ENCODE measurements around the gene ATXN1.
"Not testable (repeated sequence)": the region's sequence is repeated elsewhere in the genome, so short reads cannot be mapped to it uniquely, and the experiment has no call there.

The ATXN1 gene

DNA sequence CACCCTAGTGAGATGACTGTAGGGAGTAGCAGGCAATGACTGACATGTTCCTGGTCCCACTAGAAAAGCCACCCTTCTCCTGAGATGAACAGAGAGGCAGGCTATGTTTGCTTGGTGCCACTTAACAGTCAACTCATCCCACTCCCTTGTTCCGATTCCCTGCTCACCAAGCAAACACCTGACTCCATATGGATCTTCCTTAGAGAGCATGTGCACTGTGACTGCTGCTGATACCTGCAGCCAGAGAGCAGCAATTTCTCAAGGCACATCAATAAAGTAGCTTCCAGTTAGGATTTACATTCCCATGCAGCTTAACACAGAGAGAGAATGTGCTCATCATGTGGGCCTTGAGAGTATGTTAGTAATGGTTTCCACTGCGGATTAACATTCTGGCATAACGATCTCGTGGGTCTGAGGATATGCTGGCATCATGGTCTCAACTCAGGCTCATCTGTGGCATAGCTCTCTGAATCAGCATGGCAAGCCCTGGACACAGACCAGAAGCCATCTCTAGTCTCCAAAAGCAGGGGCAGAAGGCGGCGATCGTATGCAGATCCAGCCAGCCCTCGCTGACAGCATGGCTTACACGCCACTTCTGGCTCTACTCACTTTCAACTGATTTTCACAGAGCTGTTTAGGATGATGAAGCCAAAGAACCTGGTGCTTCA lies 43.9 kb downstream of the ATXN1 start:
- DNase-seq, result no peak

DNA sequence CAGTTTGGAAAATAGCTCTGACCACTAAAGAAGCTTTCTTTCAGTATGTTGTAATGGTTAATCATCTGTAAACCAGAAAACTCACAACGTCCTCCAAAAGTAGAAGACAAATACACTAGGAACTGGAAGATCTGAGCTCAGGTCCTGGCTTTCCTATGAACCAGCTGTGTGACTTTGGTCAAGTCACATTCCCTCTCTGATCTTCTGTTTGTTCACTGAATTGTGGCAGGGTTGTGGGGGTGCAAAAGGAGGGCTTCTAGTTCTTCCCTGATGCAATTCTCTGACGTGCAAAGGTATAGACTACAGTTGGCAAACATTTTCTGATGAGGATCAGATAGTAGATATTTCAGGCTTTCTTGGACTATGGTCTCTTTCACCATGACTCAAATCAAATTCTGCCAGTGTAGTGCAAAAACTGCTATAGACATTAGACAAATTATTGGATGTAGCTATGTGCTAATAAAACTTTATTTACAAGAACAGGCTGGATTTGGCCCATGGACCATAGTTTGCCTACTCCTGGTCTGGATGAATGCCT lies 44.9 kb downstream of the ATXN1 start:
- DNase-seq, result no peak

- DNase-seq, result no peak
Observed at GRCh38 chr6:16713597-16713996, 47.7 kb downstream of the ATXN1 start.

DNA sequence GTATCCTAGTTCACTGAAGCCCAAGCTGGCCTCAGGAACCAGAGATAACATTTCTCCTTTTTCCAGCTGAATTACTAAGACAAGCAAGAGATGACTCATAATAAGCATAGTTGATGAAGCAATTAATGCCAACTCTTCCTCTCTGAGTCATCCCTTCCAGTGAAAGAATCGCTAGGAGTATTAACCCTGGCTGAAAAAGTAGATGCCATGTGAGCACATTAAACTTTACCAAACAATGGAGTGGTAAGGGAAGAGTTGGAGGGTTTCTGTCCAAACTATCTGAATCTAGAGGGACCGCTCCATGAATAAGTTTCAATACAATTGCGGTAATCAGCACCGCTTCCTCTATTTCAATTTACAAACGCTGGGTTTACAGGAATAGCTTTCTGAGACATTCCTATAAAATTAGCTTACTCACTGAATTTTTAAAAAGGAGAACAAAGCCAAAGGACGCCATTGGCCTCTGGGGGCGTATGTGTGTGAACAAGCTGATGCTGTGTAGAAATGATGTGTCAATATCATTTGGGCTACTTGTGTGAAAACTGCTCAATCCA lies 48.3 kb downstream of the ATXN1 start:
- DNase-seq, result no peak

GRCh38 chr6:16712255-16712930 lies 48.9 kb downstream of the ATXN1 start:
- DNase-seq, result peak; percentile 56

DNA sequence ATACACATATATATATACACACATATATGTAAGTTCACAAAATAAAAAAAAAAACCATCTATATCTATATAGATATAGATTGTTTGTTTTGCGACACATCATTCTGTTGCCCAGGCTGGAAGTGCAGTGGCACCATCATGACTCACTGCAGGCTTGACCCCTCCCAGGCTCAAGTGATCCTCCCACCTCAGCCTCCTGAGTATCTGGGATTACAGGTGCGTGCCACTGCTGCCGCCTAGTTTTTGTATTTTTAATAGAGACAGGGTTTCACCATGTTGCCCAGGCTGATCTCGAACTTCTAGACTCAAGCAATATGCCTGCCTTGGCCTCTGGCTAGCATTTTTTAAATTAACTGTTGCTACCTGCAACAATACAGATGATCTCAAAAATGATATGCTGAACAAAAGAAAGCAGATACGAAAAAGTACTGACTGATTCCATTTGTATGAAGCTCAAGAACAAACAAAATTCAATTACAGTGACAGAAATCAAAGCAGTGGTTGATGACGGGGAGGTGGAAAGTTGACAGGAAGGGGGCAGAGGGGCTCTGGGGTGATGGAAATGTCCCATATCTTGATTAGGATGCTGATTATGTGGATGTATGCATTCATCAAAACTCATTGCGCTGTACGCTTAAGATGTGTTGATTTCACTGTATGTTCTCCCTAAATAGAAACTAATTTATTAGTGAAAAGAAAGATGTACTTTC lies 49.6 kb downstream of the ATXN1 start:
- peak; percentile 62 for DNase-seq

DNA sequence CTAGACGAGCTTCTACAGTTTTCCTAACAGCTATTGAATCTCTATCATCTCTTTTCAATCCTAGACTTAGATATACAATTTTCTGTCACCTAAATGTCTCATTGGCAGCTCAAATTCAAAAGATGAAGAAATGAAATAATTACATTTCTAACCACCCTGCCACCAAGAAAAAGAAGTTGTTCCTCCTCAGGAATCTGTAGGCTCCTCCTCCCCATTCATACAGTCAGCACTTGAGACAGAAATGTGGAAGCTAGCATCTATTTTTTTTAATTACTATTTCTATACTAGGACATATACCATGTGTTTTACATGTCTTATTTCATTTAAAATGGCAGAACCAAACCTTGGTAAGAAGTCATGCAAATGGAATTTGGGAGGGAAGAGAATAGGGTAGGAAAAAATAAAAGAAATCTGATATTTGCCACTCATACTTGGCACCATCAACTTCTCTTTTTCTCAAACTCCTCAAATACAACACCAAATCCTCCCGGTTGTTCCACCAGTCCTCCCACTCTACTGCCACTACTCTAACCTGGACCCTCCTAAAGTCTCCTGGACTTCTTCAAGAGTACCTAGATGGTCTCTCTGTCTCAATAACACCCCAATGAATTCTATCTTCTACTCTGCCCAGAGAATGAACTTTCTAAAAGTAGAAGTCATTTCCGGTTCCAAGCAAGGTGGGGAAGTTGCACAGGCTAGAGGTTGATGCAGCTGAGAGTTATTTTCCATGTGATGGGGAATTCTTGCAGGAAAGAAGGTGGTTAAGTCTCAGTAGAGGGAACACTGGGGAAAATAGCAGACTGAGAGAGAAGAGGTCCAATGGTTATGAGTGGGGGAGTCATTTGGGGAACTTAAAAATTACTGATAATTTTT lies 54.1 kb downstream of the ATXN1 start:
- no peak for DNase-seq

DNA sequence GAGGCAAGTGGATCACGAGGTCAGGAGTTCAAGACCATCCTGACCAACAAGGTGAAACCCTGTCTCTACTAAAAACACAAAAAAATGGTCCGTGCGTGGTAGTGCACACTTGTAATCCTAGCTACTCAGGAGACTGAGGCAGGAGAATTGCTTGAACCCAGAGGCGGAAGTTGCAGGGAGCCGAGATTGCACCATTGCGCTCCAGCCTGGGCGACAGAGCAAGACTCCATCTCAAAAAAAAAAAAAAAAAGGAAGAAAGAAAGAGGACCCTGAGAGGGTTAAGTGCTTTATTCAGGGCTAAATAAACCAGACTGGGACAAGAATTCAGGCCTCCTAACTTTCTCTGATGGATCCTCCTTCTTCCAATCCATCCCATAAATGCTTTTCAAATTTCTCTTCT lies 54.8 kb downstream of the ATXN1 start:
- not testable (repeated sequence) for DNase-seq

- DNase-seq, result no peak
Observed at GRCh38 chr6:16706029-16706428, 55.2 kb downstream of the ATXN1 start.

GRCh38 chr6:16705081-16705993 lies 55.9 kb downstream of the ATXN1 start:
- DNase-seq, result peak; percentile 69

DNA sequence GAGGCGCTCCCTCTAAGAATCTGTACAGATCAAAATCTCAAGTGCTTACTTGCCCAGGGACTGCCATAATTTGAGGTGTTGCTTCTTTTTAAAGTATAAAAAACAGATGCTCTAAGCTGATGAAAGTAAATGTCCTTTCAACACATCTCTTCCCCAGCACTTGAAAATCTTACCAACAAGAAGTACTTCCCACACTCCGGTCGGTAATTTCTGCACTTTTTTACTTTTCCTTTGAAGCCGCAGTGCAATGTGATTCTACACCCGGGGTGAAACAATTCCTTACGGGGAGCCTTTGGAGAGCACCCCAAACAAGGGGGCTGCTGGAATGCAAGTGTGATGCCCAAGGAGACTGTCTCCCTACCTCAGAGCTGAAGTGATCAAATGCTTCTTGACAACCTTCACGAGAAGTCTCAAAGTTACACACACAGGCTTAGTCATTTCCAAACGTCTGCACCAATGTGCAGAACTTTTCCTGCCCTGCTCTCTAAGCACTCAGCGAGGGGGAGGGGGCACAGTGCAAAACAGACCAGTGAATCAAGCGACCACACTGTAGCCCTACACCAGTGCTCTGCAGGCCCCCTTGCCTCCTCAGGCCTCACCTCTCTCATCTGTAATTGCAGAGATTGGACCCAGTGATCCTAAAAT lies 56.7 kb downstream of the ATXN1 start:
- peak; percentile 92 for DNase-seq

DNA sequence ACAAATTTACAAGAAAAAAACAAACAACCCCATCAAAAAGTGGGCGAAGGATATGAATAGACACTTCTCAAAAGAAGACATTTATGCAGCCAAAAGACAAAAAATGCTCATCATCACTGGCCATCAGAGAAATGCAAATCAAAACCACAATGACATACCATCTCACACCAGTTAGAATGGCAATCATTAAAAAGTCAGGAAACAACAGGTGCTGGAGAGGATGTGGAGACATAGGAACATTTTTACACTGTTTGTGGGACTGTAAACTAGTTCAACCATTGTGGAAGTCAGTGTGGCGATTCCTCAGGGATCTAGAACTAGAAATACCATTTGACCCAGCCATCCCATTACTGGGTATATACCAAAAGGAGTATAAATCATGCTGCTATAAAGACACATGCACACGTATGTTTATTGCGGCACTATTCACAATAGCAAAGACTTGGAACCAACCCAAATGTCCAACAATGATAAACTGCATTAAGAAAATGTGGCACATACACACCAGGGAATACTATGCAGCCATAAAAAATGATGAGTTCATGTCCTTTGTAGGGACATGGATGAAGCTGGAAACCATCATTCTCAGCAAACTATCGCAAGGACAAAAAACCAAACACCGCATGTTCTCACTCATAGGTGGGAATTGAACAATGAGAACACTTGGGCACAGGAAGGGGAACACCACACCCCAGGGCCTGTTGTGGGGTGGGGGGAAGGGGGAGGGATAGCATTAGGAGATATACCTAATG lies 58.5 kb downstream of the ATXN1 start:
- not testable (repeated sequence) for DNase-seq

DNA sequence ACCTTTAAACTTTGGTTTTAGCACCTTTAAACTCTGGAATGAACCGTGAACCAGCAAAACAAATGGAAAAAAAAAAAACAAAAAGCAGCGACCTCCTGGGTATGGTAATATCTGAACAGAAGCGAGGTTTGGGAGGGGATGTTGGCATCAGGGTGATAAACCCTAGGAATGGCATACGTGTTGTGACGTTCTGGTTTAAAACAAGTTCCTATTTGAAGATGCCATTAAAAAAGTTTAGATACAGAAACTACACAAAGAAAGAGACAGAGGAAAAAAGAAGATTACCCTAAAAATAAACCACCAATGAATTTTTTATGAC lies 60.4 kb downstream of the ATXN1 start:
- no peak for DNase-seq

- DNase-seq, result peak; percentile 58
Observed at GRCh38 chr6:16700202-16700915, 60.9 kb downstream of the ATXN1 start.

DNA sequence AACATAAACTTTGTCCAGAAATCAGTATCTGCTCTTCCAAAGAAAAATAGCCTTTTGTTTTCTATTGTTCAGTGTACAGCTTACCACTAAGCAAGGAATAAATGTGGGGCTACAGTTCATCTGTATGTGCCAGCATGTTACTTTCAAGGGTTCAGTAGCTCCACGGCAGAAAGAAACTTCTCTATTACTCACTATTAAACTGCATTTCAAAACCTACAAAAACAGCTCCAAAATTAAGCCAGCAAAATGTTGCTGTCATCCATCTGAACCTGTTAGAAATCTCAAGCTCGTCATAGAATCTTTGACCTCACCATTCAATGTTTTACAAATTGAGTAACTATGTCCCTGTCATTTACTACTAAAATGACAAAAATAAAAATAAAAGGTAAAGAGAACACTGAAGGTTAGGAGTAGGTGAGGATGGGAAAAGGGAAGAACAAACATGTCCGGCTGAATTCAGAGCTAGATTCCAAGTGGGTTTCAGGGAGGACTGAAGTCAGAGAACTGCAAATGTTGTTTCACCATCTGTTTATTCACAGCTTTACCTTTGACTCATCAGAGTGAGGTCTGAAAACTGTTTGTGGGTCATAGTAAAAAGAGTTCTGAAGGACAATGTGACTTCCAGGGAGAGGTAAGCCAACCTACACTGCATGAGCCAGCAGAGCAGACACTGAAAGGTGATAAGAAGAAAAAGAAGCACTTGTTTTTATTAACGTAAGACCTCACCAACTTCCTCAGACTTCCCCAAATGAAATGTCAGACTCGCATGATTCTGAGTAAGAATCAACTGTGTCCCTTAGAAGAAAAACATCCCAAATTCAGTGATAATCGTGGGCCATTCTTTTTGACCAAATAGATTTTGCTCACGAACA lies 62.0 kb downstream of the ATXN1 start:
- no peak for DNase-seq

- no peak for DNase-seq
Observed at GRCh38 chr6:16698162-16698533, 63.1 kb downstream of the ATXN1 start.

- DNase-seq, result no peak
Observed at GRCh38 chr6:16697437-16698161, 63.7 kb downstream of the ATXN1 start.

DNA sequence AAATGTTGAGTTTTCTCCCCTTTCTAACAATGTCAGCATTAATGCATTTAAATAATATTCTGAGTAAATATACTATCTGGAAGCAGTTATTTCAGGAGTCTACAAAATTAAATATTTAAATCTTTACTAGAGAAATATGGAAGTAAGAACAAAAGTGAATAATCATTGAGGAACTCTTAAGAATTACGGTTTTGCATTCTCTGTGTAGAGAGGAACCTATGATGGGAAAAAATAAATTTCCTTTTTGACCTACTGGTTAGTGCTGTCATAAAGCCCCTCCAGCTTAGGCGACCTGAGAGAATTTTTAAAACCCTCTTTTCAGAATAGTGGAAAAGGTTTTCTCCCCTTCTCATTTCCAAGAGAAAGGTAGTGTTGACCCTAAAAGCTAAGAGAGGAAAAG lies 64.8 kb downstream of the ATXN1 start:
- no peak for DNase-seq

Measured in islet precursor cell (in vitro differentiated cells).